ENCODE measurements around the gene PCNX2. TPM values are rescaled to one million over a fixed set of nuclear protein-coding genes. Genes with fewer than 3 reads are reported as not detected.
A peak's percentile ranks its signal among the peaks of the same experiment; 100 is the strongest.

The PCNX2 gene
- total and polyA plus RNA-seq, 2 of the 8 experiments (the other 6 are each of a cell fraction or from before 2014, with no cell fraction given), result 46.1 to 57.6 TPM

DNA sequence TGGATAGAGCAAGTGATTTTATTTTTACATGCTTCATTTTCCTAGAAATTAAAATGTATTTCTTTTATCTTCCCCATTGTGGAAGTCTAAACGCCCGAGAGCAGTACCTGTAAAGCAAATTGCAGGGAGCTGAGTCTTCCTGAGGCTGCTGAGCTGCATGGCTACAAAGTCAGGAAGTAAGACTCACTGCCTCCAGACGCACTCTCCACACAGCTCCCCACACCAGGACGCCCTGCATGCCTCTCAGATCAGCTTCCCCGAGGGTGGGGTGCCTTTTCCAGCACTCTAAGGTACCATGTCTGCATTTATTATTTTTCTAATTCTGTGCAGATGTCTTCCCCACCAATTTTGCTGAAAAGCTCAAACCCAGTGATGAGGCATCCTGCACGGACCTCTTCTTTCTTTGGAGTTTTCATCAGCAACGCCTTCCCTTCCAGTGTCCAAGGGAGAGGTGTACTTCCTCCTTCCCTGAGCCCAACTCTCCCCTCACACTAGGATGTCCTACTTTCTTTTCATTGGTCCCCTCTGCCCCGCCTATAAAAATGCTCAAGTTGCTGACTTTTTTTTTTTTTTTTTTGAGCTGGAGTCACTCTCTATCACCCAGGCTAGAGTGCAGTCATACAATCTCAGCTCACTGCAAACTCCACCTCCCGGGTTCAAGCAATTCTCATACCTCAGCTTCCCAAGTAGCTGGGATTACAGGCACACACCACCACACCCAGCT lies 114.7 kb downstream of the PCNX2 start:
- peaks cover 0 to 7% (median 3%) of the 10 kb centered on the region in 4 experiments; a peak in 4 of 7 replicates for H3K4me1 ChIP-seq (replicated peaks in 1 of 4; ENCODE audit: control insufficient read depth in 3 of 4, insufficient read depth in 4 of 4, low read length in 3 of 4)
- H3K27ac ChIP-seq (ENCODE audit: low read depth, low read length), result no peak overlapping the region
- H3K23me2 ChIP-seq (ENCODE audit: low read depth, low read length), result no peaks in the 10 kb centered on the region
- peaks cover 0 to 2% of the 10 kb centered on the region in 2 experiments for H4K20me1 ChIP-seq (replicated peaks in 1 of 2; ENCODE audit: control insufficient read depth in 1 of 2, insufficient read depth in 2 of 2, low read length in 2 of 2)
- peaks cover 8 to 38% (median 20%) of the 10 kb centered on the region in 4 experiments; a peak in 7 of 8 replicates for H3K36me3 ChIP-seq (ENCODE audit: control insufficient read depth in 2 of 4, insufficient read depth in 4 of 4, low read length in 3 of 4)
- H4K5ac ChIP-seq (ENCODE audit: insufficient read length, low read depth, low read length), result no peak overlapping the region
- CTCF ChIA-PET (ENCODE audit: partially characterized antibody), result interaction anchor here (1.0 to 1.1 kb wide), 2 partner anchors 8 to 155 kb away, joined by 3 read pairs; no protein-coding TSS in a partner anchor
- no peak overlapping the region for H3K4ac ChIP-seq (replicated peaks; ENCODE audit: insufficient read length, low read depth, low read length)
- H3K23ac ChIP-seq (ENCODE audit: insufficient read length), result no peak overlapping the region
- H3K27me3 ChIP-seq (replicated peaks in 1 of 4; ENCODE audit: control insufficient read depth in 3 of 4, extremely low read depth in 1 of 4, insufficient read depth in 3 of 4, low read length in 3 of 4), result no peaks in the 10 kb centered on the region
- FAIRE-seq (no peak), DNase-seq (ENCODE audit: low read depth in 1 of 2, low spot score in 2 of 2) (no peak)
- H3K14ac ChIP-seq (ENCODE audit: insufficient read length), result no peak overlapping the region
- H3K56ac ChIP-seq (replicated peaks; ENCODE audit: insufficient read length, low read depth, low read length), result no peak overlapping the region
- POLR2A ChIA-PET (ENCODE audit: partially characterized antibody), result interaction anchor here (0.5 to 1.2 kb wide), 6 partner anchors 9 to 376 kb away, joined by 3 read pairs; partner anchors contain the start of gene MAP10
- H2BK5ac ChIP-seq (ENCODE audit: low read depth, low read length), result peak overlapping the region; percentile 76
- H2BK20ac ChIP-seq (ENCODE audit: low read length), result no peak overlapping the region
- H3K79me1 ChIP-seq (ENCODE audit: low read depth, low read length), result no peaks in the 10 kb centered on the region
- peak overlapping the region; percentile 42 for H3K18ac ChIP-seq (ENCODE audit: extremely low read depth, low read length)
- H3K79me2 ChIP-seq (ENCODE audit: control insufficient read depth in 1 of 2, insufficient read depth in 2 of 2, low read length in 2 of 2), result no peaks in the 10 kb centered on the region; a peak in 1 of 4 replicates
- H2AK5ac ChIP-seq (ENCODE audit: low read depth, low read length), result no peak overlapping the region
- H2BK120ac ChIP-seq (replicated peaks; ENCODE audit: low read depth, low read length), result no peak overlapping the region
- WGBS, 2 experiments (ENCODE audit: extremely low coverage in 1 of 2, insufficient coverage in 1 of 2, insufficient read length in 1 of 2, insufficient replicate concordance in 2 of 2, low coverage in 1 of 2, low lambda C conversion rate in 2 of 2, missing lambda C conversion rate in 1 of 2), result 63% methylated on average over 9 of the region's 9 CpGs; no CpG with 5 or more reads in 1 of the 2 experiments
- no peak overlapping the region for H2BK15ac ChIP-seq (ENCODE audit: low read length)
- H2AFZ ChIP-seq (ENCODE audit: low read length), result no peak overlapping the region
- H3K9me3 ChIP-seq (ENCODE audit: insufficient read depth in 2 of 2, low read depth in 1 of 2, low read length in 1 of 2), result no peaks in the 10 kb centered on the region
- H4K8ac ChIP-seq (ENCODE audit: extremely low read depth, insufficient read depth, low read length), result no peak overlapping the region
- TF ChIP-seq YY1 (IDR thresholded peaks at IDR 0.05; ENCODE audit: low read depth, low read length), result no peak
- TF ChIP-seq, protein P1, sequence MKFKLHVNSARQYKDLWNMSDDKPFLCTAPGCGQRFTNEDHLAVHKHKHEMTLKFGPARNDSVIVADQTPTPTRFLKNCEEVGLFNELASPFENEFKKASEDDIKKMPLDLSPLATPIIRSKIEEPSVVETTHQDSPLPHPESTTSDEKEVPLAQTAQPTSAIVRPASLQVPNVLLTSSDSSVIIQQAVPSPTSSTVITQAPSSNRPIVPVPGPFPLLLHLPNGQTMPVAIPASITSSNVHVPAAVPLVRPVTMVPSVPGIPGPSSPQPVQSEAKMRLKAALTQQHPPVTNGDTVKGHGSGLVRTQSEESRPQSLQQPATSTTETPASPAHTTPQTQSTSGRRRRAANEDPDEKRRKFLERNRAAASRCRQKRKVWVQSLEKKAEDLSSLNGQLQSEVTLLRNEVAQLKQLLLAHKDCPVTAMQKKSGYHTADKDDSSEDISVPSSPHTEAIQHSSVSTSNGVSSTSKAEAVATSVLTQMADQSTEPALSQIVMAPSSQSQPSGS (IDR thresholded peaks at IDR 0.05; ENCODE audit: low read length), result no peak
- no peak overlapping the region for H4K91ac ChIP-seq (replicated peaks; ENCODE audit: insufficient read length, low read length)
- no peak overlapping the region for H3K9ac ChIP-seq (replicated peaks in 1 of 4; ENCODE audit: extremely low read depth in 1 of 4, low read depth in 3 of 4, low read length in 3 of 4)
- peak overlapping the region in 1 of 2 experiments; percentile 13; a peak in 1 of 4 replicates for H3K4me2 ChIP-seq (ENCODE audit: insufficient read depth in 1 of 2, low read depth in 2 of 2, low read length in 2 of 2)
- H2BK12ac ChIP-seq (ENCODE audit: low read depth, low read length), result no peak overlapping the region
- H3K4me3 ChIP-seq (ENCODE audit: extremely low read depth in 1 of 4, insufficient read depth in 2 of 4, low read depth in 3 of 4, low read length in 4 of 4), result no peak overlapping the region
